M059J (cell line): ENCODE data around the gene RBPJ. TPM values are rescaled to one million over a fixed set of nuclear protein-coding genes. Genes with fewer than 3 reads are reported as not detected.

ENCODE experiments used
- DNase-seq: peaks from one replicate; pipeline ENCODE4 v3.0.0-alpha.2; 2012; ENCODE audit warnings: low read depth
- total RNA-seq: library from RNA; depleted of rRNA; stranded (reverse); fragments of >200 nt; shearing (Covaris generic); gene quantifications from 2 replicates; pipeline ENCODE4 v1.2.3, GENCODE V29; 2014; rRNA removed

Gene RBPJ
- 53.9 and 103 TPM in 2 replicates for total RNA-seq

DNA sequence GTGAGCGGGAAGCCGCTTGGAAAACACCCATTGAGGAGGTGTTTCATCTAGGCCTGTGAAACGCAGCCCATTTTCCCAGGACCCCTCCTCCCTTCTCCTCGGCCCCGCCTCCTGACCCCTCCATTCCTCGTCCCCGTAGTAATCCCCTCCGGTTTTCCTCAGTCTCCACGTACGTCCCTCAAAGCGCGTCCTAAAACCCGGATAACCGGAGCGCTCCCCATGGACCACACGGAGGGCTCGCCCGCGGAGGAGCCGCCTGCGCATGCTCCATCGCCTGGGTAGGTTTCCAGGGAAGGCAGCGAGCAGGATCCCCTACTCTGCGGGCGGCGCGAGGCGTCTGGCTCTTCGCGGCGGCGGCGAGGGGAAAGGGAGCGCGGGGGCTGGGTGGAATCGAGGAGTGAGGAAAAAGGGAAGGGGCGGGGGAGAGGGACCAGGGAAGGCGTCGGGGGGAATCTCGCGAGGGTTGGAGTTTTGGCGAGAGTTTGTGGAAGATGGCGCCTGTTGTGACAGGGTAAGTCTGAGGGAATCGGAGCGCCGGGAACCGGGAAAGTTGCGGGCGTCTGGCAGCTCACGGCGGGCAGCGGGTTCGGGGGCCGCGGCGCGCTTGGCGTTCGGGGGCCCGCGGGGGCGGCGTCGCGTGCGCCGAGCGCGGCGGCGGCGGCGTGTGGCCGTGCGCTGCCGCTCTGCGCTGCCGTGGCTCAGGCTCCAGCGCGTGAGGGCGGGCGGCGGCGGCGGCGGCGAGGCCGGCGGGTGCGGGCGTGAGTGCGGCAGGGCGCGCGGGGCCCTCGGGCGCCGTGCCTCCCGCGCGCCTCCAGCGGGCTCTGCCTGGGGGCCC is at the start of gene RBPJ:
RBPJ (plus strand) TSS at position 477 of the 835 bp plus-strand sequence; CDS start at position 492, 15 bp downstream.
- DNase-seq = peak; percentile 97

- no peak for DNase-seq
Measured at GRCh38 chr4:26271703-26272102, 49.1 kb upstream of the RBPJ start.

- DNase-seq = no peak
Measured at GRCh38 chr4:26272654-26273615, 47.9 kb upstream of the RBPJ start.

GRCh38 chr4:26273616-26273980 is 47.2 kb upstream of the RBPJ start:
- no peak for DNase-seq

DNA sequence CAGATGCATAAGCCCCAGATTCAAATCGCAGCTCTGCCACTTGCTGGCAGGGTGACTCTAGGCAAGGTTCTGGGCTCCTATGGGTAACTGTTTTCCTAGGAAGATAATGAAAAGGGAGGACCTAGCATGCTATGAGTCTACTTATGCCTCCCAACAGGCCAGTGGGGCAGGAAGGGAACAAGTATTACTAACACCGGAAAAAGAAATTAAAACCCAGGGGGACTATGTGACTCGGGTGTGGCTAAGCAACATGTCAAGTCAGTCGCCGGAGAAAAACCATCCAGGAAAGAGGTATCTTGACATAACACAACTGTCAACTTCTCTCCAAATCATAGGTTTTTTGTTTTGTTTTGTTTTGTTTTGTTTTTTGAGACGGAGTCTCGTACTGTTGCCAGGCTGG is 45.5 kb upstream of the RBPJ start:
- no peak for DNase-seq

GRCh38 chr4:26279446-26279845 is 41.4 kb upstream of the RBPJ start:
- DNase-seq = no peak

DNA sequence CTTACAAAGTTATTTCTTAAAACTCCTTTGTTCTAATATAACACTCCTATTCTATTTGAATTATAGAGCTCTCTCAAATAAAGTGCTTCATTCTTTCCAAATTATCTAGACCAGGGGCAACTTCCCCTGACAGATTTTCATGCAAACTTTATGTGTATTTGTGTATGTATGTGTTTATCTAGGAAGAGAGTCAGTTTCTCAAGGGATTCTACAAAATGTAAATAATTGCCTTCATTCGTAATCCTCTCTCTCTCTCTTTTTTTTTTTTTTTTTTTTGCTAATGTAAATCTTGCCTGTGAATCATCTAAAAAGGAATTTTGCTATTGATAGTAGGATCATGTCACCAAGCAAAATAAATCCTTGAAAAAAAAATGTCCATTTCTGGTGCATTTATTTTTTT is 38.9 kb upstream of the RBPJ start:
- DNase-seq = no peak

GRCh38 chr4:26284536-26284935 is 36.3 kb upstream of the RBPJ start:
- peak; percentile 83 for DNase-seq

- no peak for DNase-seq
Measured at GRCh38 chr4:26285272-26285671, 35.5 kb upstream of the RBPJ start.

DNA sequence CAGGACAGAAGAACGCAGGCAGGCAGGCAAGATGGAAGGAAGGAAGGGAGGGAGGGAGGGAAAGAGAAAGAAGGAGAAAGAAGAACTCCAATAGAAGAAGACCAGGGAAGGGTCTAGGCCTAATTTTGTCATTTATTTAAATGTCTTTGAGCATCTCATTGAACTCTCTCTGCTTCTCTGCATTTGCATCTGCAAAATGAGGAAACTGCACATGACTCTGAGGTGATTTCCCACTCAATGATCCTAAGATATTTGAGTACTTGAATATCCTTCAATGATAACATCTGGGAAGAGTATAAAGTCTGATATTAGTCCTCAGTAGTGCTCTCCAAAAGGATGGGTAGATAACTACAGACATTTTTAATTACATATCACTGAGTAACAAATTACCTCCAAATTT is 33.1 kb upstream of the RBPJ start:
- DNase-seq = no peak

- DNase-seq = peak; percentile 78
Measured at GRCh38 chr4:26288355-26288909, 32.4 kb upstream of the RBPJ start.

DNA sequence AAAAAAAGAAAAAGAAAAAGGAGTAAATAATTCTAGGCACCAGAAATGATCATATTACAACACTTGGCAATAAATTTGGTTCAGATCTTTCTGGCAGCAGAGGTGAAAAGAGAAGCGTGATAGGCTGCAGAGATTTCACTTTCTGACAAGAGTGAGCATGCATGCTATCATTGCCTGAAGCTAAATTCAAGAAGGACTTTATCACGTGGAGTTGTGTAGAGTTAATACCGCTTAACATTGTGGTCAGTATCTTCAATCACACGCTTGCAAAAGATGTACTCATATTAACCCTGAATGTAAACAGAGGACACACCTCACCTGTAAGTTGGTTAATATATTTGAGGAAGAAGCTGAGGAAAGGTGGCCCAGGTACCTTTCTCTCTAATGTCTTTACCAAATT is 31.4 kb upstream of the RBPJ start:
- DNase-seq = peak; percentile 75

GRCh38 chr4:26290321-26290720 is 30.5 kb upstream of the RBPJ start:
- DNase-seq = no peak

- DNase-seq = peak; percentile 22
Measured at GRCh38 chr4:26294904-26295303, 25.9 kb upstream of the RBPJ start.

- DNase-seq = no peak
Measured at GRCh38 chr4:26296021-26296420, 24.8 kb upstream of the RBPJ start.

GRCh38 chr4:26296514-26296913 is 24.3 kb upstream of the RBPJ start:
- DNase-seq = no peak

- DNase-seq = no peak
Measured at GRCh38 chr4:26297219-26297618, 23.6 kb upstream of the RBPJ start.

GRCh38 chr4:26298198-26298947 is 22.4 kb upstream of the RBPJ start:
- DNase-seq = peak; percentile 75

DNA sequence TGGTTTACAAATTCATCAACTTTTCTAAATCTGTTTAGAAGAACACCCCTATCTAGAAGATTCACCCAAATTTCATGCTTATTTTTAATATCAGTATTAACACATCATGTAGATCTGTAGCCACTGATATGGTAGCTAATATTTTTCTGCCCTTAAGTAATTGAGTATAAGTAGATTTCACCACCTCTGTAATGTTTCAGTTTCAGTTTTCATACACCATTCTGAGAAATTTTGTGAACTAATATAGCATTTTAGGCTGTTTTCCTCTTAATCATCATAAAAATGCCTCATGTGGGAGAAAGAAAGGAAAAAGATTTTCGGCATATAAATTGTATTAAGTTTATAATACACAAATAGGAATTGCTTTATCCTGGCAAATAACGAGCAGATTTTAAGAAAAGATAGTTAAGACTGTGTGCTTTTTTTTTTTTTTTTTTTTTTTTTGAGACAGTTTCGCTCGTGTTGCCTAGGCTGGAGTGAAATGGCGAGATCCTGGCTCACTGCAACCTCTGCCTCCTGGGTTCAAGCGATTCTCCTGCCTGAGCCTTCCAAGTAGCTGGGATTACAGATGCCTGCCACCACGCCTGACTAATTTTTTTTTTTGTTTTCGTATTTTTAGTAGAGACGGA is 21.4 kb upstream of the RBPJ start:
- DNase-seq = no peak

DNA sequence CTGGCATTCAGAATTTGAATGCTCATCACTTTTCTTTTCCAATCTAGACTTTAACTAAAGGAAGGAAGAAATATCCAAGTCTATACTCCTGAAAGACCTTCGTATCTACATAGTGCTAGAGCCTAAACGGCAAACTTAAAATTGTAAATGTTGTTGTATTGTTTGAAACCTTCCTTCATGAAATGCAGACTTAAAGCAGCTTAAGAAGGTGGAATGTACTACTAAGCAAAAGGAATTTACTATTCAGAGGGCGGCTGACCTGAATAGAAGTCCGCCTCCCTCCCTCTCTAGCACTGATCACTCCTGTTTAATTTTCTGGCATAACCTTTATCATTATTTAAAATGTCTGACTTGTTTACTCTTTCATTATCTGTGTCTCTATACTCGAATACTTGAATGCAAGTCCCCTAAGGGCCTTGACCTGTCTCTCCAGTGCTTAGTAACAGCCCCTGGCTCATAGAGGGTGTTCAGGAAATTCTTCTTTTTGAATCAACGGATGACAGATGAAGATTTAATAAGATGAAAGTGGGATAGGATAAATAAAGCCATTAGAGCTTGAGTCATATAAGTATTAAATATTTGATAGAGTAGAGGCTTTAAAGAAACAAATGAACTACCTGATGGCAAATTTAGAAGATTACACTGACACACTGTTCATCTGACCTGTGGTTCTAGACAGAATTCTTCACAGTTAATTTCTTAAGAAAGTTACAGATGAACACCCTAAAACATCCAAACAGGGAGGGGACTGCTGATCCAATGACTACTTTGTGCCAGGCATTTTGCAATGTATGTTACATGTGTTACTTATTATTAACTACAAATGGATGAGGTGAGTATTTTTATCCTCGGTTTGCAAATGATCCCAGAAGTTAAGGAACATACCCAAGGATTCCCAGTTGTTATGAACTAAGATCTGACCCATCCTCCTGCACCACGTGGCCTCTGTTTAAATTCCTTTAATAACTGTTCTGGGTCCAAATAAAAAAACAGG is 20.2 kb upstream of the RBPJ start:
- DNase-seq = peak; percentile 39
